Testis (tissue), 3 donors: ENCODE measurements around the gene FAM53A. TPM values are rescaled to one million over a fixed set of nuclear protein-coding genes. Genes with fewer than 3 reads are reported as not detected.

ENCODE experiments used
- DNase-seq: peaks from one replicate; pipeline ENCODE4 v3.0.0-alpha.2; 2019
- H3K27ac ChIP-seq, 2 donors: fragments of 200-600 bp; sonication (generic); one replicate each; pipeline ENCODE4 v1.5.1; 2019
- H3K27me3 ChIP-seq: fragments of 200-600 bp; sonication (generic); one replicate; pipeline ENCODE4 v1.5.1; 2019
- H3K36me3 ChIP-seq: fragments of 200-600 bp; sonication (generic); one replicate; pipeline ENCODE4 v1.5.1; 2017; ENCODE audit warnings: low read depth; ENCODE audit errors: missing control alignments
- H3K4me1 ChIP-seq: fragments of 200-600 bp; sonication (generic); one replicate; pipeline ENCODE4 v1.5.1; 2019
- H3K4me3 ChIP-seq, 2 donors: fragments of 200-600 bp; sonication (generic); one replicate each; pipeline ENCODE4 v1.5.1; 2017 to 2019
- H3K9me3 ChIP-seq: fragments of 200-600 bp; sonication (generic); one replicate; pipeline ENCODE4 v1.5.1; 2017
- POLR2A ChIP-seq: fragments of 450-650 bp; IDR thresholded peaks from one replicate; pipeline ENCODE4 v1.6.1; 2017; ENCODE audit warnings: antibody characterized with exemption, mild to moderate bottlenecking, moderate library complexity
- WGBS, 2 donors: methylation state at CpG; one replicate each; pipeline ENCODE4 v1.1.5; 2018; 5-methylcytosine and 5-hydroxymethylcytosine counted together
- intact Hi-C: fragments of 100-400 bp; cut with DNase I; formaldehyde crosslinking; loops from one replicate; pipeline ENCODE4 v1.15.1; 2023; ENCODE audit warnings: low total_unique reads
- polyA plus RNA-seq: library from polyadenylated mRNA; stranded (reverse); fragments of 350-450 nt; fragmentation: Illumina TruSeq; extraction: RNeasy Lipid Tissue Mini Kit (QIAGEN cat#74804); gene quantifications from one replicate; pipeline ENCODE4 v1.2.3, GENCODE V29; 2014; ENCODE audit warnings: low read depth, low replicate concordance; ENCODE audit not compliant: insufficient read depth
- total RNA-seq, 2 donors: library from RNA; depleted of rRNA; stranded (reverse); fragments of >200 nt; gene quantifications; one replicate each; pipeline ENCODE4 v1.2.3, GENCODE V29; 2016
- TF ChIP-seq, protein P1 (sequence below), 3 experiments: fragments of 450-650 bp in 2 of 3; fragments of 200-600 bp in 1 of 3; sonication (generic) in 1 of 3; IDR thresholded peaks; one replicate each; pipeline ENCODE4 v1.5.1; 2016 to 2019; ENCODE audit warnings: antibody characterized with exemption in 3 of 3, mild to moderate bottlenecking in 2 of 3, moderate library complexity in 1 of 3

Gene FAM53A
- total and polyA plus RNA-seq, 3 donors from 2014 or later, result 24.2 to 60.8 (median 41.3) TPM

DNA sequence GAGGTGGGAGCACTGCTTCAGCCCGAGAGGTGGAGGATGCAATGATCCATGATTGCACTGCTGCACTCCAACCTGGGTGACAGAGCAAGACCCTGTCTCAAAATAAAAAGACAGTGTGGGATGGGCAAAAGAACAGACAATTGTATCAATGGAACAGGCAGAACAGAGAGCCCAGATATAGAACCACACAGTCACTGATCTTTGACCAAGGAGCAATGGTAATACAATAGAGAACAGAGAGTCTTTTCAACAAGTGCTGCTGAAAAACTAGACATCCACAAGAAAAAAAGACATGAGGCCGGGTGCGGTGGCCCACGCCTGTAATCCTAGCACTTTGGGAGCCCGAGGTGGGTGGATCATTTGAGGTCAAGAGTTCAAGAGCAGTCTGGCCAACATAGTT is 5.9 kb downstream of the FAM53A start:
- no peaks in the 10 kb centered on the region for H3K9me3 ChIP-seq
- H3K27me3 ChIP-seq, result no peaks in the 10 kb centered on the region
- WGBS, 2 donors, result 84 to 90% methylated on average over 5 of the region's 5 CpGs
- H3K36me3 ChIP-seq, result no peaks in the 10 kb centered on the region
- no peak overlapping the region for H3K4me3 ChIP-seq
- no peaks in the 10 kb centered on the region for H3K4me1 ChIP-seq
- TF ChIP-seq, protein P1, sequence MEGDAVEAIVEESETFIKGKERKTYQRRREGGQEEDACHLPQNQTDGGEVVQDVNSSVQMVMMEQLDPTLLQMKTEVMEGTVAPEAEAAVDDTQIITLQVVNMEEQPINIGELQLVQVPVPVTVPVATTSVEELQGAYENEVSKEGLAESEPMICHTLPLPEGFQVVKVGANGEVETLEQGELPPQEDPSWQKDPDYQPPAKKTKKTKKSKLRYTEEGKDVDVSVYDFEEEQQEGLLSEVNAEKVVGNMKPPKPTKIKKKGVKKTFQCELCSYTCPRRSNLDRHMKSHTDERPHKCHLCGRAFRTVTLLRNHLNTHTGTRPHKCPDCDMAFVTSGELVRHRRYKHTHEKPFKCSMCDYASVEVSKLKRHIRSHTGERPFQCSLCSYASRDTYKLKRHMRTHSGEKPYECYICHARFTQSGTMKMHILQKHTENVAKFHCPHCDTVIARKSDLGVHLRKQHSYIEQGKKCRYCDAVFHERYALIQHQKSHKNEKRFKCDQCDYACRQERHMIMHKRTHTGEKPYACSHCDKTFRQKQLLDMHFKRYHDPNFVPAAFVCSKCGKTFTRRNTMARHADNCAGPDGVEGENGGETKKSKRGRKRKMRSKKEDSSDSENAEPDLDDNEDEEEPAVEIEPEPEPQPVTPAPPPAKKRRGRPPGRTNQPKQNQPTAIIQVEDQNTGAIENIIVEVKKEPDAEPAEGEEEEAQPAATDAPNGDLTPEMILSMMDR (IDR thresholded peaks at IDR 0.05), result no peak
- no peak for TF ChIP-seq POLR2A
- intact Hi-C loops, result no loop called here
- no peak overlapping the region for H3K27ac ChIP-seq
- DNase-seq, result no peak

DNA sequence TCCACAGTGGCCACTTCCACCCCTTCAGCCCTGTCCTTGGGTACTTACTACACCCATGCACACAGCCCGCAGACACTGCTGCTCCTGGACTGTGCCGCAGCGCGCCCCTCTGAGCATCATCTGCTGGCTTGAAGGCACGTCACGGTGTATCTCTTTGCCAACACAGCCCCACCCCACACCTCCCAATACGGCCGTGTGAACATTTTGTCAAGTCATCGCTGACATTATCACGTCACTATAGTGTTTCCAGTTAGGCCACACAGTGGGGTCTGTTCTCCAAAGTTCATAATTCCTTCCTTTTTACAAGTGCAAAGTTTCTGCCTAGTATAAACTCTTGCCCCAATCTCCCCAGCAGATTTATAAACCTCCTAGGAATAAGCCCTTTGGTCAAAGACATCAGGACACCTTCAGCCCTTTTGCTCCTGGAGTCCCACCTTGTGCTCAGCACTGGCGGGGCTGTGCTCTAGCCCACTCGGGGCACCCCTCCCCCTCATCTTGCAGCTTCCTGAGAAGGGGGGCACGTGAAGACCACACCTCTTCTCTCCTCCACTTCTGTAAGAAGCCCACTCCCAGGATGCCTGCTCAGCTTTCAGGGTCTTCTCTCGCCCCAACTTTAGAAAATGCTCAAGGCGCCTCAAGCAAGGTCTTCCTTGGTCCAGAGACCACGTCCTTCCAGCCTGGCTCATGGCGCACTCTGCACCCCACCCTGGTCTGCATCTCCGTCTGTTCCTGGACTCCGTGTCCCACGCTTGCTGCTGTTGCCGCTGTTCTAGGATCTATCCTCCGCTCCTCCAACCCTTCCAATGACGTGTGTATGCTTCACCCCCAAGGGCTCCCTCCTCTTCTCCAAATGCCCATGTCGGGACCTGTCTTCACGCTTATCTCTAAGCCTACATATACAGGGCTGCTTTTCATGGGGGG is 7.2 kb downstream of the FAM53A start:
- no peaks in the 10 kb centered on the region for H3K27me3 ChIP-seq
- H3K27ac ChIP-seq, result no peak overlapping the region
- WGBS, 2 donors, result 81 to 86% methylated on average over 24 to 25 of the region's 25 CpGs
- no peaks in the 10 kb centered on the region for H3K9me3 ChIP-seq
- H3K4me3 ChIP-seq, result no peak overlapping the region
- no peak for TF ChIP-seq POLR2A
- TF ChIP-seq, protein P1 (IDR thresholded peaks at IDR 0.05), result no peak
- intact Hi-C loops, result no loop called here
- H3K36me3 ChIP-seq, result no peaks in the 10 kb centered on the region
- H3K4me1 ChIP-seq, result no peaks in the 10 kb centered on the region
- DNase-seq, result no peak

DNA sequence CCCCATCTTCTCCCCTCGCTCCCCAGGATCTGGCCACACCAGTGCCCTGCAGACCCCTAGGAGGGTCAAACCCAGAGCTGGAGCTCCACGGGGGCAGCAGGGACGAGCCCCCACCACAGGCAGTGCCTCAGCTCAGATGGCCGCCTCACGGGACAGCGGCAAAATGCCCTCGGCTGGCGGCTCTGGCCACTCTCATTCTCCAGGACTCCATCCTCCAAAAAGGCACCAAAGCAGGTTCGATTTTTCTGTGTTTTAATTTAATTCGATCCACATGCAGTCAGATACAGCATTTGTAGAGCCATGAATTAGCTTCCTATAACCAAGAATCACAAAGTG is 8.3 kb downstream of the FAM53A start:
- Histone ChIP-seq H3K4me1 (no peaks in the 10 kb centered on the region), H3K36me3 (no peaks in the 10 kb centered on the region), H3K27me3 (no peaks in the 10 kb centered on the region), H3K9me3 (no peaks in the 10 kb centered on the region), H3K4me3 (no peak overlapping the region), H3K27ac (no peak overlapping the region)
- TF ChIP-seq, protein P1 (IDR thresholded peaks at IDR 0.05), result no peak
- no peak for TF ChIP-seq POLR2A
- WGBS, 2 donors, result 85 to 86% methylated on average over 10 of the region's 10 CpGs
- intact Hi-C loops, result no loop called here
- no peak for DNase-seq

DNA sequence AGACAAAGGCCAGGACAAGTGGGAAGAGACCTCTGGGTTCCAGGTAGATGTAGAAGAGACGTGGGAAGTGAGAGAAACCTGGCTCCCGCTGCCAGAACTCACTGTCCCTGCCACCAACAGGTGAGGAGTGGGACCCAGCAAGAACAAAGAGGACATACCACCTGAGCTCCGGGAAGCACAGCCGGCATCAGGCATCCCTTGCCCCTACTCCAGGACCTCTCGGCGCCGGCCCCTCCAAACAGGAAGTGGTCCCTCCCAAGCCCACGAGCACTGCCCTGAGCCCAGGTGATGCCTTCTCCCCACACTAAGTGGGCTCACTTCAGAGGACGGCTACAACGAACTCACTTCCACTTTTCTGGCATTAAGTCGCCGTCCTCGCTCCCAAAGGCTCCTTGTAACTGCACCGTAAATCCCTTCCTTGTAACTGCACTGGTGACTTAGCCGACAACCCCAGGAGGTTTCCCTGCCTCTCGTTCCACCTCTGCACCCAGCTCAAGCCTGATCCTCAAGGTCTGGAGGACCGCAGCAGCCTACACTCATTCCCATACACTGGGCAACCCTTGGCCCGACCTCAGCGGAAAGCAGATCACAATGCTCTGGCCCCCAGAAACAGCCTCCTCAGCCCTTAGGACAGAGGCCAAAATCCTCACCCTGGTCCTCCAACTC is 8.8 kb downstream of the FAM53A start:
- H3K27me3 ChIP-seq, result no peaks in the 10 kb centered on the region
- DNase-seq, result no peak
- H3K4me1 ChIP-seq, result no peaks in the 10 kb centered on the region
- no peaks in the 10 kb centered on the region for H3K9me3 ChIP-seq
- no peaks in the 10 kb centered on the region for H3K36me3 ChIP-seq
- intact Hi-C loops, result no loop called here
- H3K27ac ChIP-seq, result no peak overlapping the region
- no peak overlapping the region for H3K4me3 ChIP-seq
- 89 to 91% methylated on average over 19 of the region's 19 CpGs for WGBS, 2 donors
- TF ChIP-seq, protein P1 (IDR thresholded peaks at IDR 0.05), result no peak
- TF ChIP-seq POLR2A, result no peak
